ENCODE results near the gene ASPG. TPM values are rescaled to one million over a fixed set of nuclear protein-coding genes. Genes with fewer than 3 reads are reported as not detected.

ASPG gene
- total RNA-seq, 2 experiments from 2014 or later, result not detected

DNA sequence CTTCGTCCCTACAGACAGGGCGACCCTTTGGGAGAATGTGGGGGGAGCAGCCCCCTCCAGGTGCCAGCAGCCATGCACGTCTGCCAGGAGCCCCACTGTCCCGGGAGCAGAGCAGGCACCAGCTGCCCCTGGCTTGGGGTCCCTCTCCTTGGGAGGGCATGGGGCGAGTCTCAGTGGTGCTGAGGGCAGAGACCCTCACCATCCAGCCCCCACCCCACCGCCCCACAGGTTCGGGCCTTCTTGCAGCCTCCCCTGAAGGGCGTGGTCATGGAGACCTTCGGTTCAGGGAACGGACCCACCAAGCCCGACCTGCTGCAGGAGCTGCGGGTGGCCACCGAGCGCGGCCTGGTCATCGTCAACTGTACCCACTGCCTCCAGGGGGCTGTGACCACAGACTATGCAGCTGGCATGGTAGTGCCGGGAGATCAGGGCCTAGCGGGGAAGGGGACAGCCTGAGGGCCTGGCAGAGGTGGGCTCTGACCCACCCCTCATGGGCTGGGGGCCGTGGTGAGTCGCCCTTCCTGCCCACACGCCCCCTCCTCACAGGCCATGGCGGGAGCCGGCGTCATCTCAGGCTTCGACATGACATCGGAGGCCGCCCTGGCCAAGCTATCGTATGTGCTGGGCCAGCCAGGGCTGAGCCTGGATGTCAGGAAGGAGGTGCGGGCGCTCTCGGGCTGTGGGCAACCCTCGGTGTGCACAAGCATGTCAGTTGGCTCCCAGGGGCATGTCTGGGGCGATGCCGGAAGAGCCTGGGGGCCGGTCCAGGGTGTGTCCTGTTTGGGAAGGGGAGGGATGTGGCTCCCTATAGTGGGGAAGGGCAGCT is 18.8 kb downstream of the ASPG start:
- no peaks in the 10 kb centered on the region for H3K27me3 Mint-ChIP-seq (ENCODE audit: low read depth)
- POLR2A ChIA-PET, result no interaction called here
- H3K27ac Mint-ChIP-seq, result no peak overlapping the region
- CTCF ChIA-PET, result no interaction called here
- H3K4me3 Mint-ChIP-seq, result no peak overlapping the region
- H3K9me3 Mint-ChIP-seq (ENCODE audit: insufficient read depth), result no peaks in the 10 kb centered on the region
- no peaks in the 10 kb centered on the region for H3K4me1 Mint-ChIP-seq (ENCODE audit: low read depth)
- no peaks in the 10 kb centered on the region for H3K36me3 Mint-ChIP-seq (ENCODE audit: low read depth)
- ATAC-seq (no peak), DNase-seq (no peak)

DNA sequence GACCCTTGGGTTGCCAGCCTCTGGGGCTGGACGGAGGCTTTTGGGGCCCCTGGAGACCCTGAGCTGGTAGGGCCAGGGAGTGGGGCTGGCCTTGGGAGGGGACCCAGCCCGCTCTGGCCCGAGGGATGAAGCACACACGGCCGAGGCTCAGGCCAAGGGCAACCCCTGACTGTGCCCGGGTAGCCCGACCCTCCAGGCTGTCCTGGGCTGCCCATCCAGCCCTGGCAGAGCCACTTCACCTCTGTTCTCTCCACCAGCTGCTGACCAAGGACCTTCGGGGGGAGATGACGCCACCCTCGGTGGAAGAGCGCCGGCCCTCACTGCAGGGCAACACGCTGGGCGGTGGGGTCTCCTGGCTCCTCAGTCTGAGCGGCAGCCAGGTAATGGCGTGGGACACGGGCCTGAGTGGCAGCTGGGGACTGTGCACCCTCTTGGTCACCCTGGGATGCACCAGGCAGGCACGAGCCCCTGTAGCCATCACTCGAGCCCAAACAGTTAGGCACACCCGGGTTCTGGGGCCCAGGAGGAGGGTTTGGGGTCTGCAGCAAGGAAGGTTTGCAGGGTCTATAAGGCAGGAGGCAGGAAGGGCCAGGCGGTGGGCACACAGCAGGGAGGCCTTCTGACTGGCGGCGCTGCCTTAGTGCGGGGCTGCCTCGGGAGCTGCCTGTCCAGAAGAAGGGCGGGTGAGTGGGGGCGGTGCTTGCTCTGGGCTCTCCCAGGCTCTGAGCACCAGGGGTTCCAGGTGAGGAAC is 19.7 kb downstream of the ASPG start:
- POLR2A ChIA-PET, result no interaction called here
- ATAC-seq (no peak), DNase-seq (no peak)
- Mint-ChIP-seq H3K9me3 (ENCODE audit: insufficient read depth) (no peaks in the 10 kb centered on the region), H3K4me3 (no peak overlapping the region), H3K27ac (no peak overlapping the region), H3K4me1 (ENCODE audit: low read depth) (no peaks in the 10 kb centered on the region), H3K36me3 (ENCODE audit: low read depth) (no peaks in the 10 kb centered on the region), H3K27me3 (ENCODE audit: low read depth) (no peaks in the 10 kb centered on the region)
- CTCF ChIA-PET, result no interaction called here

DNA sequence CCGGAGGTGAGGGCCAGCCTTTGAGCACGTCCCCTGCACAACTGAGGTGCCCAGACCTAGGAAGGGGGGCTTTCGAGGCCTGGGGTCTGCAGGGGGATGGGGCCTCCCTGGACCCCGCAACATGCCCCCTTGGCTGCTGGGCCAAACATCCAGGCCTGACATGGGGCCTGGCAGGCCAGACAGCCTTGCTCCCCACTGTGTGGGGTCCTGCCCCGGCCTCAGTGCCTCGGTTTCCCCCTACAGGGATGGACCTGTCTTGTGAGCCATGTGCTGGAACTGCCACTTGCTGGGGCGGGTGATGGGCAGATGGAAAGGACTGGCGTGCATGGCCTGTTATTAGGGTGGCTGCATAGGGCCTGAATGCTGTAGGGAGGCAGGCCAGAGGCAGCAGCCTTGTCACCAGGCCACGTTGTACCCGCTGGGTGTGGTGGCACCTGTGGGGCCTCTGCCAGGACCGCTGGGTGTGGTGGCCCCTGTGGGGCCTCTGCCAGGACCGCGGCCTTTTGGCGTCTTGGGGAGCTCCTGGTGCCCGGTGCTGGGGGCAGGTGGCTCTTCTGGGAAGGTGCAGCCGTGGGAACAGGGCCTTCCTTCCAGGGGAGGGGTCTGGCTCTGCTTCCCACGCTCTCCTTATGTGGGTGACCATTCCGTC is 20.4 kb downstream of the ASPG start:
- no peak for ATAC-seq
- H3K4me3 Mint-ChIP-seq, result no peak overlapping the region
- H3K36me3 Mint-ChIP-seq (ENCODE audit: low read depth), result no peaks in the 10 kb centered on the region
- no peak overlapping the region for H3K27ac Mint-ChIP-seq
- H3K27me3 Mint-ChIP-seq (ENCODE audit: low read depth), result no peaks in the 10 kb centered on the region
- no peaks in the 10 kb centered on the region for H3K4me1 Mint-ChIP-seq (ENCODE audit: low read depth)
- POLR2A ChIA-PET, result no interaction called here
- no peak for DNase-seq
- CTCF ChIA-PET, result no interaction called here
- no peaks in the 10 kb centered on the region for H3K9me3 Mint-ChIP-seq (ENCODE audit: insufficient read depth)

DNA sequence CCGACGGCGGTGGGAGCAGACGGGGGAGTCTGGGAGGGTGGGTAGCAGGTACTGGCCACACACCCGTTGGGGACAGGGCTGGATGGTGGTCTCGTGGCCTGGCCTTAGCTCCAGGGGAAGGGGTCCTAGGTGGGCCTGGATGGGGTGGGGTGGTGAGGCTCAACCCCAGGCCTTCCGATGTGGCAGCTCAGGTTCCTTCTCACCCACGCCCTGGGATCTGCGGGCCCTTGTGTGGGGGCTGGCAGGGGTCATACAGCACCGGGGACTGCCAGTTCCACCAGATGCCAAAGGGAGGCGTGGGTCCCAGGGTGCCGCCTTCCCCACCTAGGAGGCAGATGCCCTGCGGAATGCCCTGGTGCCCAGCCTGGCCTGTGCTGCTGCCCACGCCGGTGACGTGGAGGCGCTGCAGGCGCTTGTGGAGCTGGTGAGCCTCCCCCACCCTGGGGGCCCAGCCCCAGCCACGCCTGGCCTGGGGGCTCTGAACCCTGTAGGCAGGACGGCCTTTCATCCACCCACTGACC is 21.0 kb downstream of the ASPG start:
- no peak for ATAC-seq
- no peaks in the 10 kb centered on the region for H3K36me3 Mint-ChIP-seq (ENCODE audit: low read depth)
- ChIA-PET POLR2A (no interaction called here), CTCF (no interaction called here)
- no peak for DNase-seq
- no peaks in the 10 kb centered on the region for H3K9me3 Mint-ChIP-seq (ENCODE audit: insufficient read depth)
- H3K27ac Mint-ChIP-seq, result no peak overlapping the region
- no peak overlapping the region for H3K4me3 Mint-ChIP-seq
- no peaks in the 10 kb centered on the region for H3K27me3 Mint-ChIP-seq (ENCODE audit: low read depth)
- no peaks in the 10 kb centered on the region for H3K4me1 Mint-ChIP-seq (ENCODE audit: low read depth)

DNA sequence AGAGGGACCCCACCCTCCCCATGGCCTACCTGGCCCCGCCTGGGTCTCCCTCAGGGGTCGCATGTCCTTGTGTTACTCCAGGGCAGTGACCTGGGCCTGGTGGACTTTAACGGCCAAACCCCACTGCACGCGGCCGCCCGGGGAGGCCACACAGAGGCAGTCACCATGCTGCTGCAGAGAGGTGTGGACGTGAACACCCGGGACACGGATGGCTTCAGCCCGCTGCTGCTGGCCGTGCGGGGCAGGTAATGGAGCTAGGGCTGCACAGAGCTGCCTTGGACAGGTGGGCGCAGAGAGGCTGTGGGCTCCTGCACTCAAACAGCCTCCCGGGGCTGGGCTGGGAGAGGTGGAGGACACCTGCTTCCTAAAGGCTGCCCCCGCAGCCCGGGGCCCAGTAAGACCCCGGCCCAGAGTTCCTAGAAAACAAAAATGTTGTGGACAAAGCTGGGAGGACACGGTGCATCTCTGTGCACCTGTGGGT is 21.6 kb downstream of the ASPG start:
- CTCF ChIA-PET, result no interaction called here

DNA sequence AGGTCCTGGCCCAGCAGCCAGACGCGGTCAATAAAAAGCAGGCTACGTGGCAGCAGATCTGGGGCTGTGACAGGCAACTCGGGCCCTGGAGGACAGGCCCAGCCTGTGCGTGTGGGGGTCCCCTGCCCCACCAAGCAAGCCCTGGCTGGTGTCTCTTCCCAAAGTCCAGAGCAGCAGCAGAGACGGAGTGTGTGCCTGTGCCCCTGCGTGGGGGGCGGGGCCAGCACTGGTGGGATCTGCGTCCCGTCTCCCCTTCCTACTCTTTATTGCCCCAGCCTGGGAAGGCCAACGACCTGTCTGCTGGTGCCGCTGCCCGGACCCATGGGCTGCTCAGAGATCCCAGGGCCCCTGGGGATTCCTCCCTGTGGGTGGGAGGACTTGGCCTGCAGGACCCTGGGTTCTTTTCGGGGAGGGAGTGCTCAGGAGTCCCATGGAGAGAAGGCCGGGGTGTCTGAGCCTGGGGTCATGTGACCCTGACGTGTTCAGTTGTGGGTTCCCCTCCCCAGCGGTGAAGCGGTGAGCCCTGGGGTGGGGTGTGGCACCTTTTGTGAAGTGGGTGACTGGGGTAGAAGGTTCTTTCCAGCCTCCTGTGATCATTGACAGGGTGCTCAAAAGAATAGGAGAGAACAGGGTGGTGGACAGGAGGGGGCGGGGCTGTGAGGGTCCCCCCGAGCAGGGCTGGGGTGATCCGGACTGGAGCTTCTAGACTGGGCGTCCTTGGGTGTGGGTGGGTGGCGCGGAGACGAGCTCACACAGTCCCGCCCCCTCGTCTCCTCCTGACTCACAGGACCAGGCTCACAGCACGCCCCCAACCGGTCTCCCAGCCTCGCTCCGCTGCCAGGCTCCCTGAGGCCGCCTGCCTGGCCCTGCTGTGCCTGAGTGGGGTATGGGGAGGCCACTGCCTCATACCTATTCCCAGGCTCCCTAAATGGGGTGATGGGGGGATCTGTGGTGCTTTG is 22.4 kb downstream of the ASPG start:
- POLR2A ChIA-PET, result no interaction called here
- ATAC-seq (no peak), DNase-seq (no peak)
- Mint-ChIP-seq H3K27ac (no peak overlapping the region), H3K9me3 (ENCODE audit: insufficient read depth) (no peaks in the 10 kb centered on the region), H3K4me1 (ENCODE audit: low read depth) (no peaks in the 10 kb centered on the region), H3K27me3 (ENCODE audit: low read depth) (no peaks in the 10 kb centered on the region), H3K4me3 (no peak overlapping the region), H3K36me3 (ENCODE audit: low read depth) (no peaks in the 10 kb centered on the region)
- CTCF ChIA-PET, result no interaction called here

More for the DNA sequence above, 21.6 kb downstream of the ASPG start:
- ATAC-seq (no peak), DNase-seq (no peak)
- no peaks in the 10 kb centered on the region for H3K4me1 Mint-ChIP-seq (ENCODE audit: low read depth)
- H3K27me3 Mint-ChIP-seq (ENCODE audit: low read depth), result no peaks in the 10 kb centered on the region
- POLR2A ChIA-PET, result no interaction called here
- no peak overlapping the region for H3K4me3 Mint-ChIP-seq
- no peak overlapping the region for H3K27ac Mint-ChIP-seq
- H3K9me3 Mint-ChIP-seq (ENCODE audit: insufficient read depth), result no peaks in the 10 kb centered on the region
- H3K36me3 Mint-ChIP-seq (ENCODE audit: low read depth), result no peaks in the 10 kb centered on the region

DNA sequence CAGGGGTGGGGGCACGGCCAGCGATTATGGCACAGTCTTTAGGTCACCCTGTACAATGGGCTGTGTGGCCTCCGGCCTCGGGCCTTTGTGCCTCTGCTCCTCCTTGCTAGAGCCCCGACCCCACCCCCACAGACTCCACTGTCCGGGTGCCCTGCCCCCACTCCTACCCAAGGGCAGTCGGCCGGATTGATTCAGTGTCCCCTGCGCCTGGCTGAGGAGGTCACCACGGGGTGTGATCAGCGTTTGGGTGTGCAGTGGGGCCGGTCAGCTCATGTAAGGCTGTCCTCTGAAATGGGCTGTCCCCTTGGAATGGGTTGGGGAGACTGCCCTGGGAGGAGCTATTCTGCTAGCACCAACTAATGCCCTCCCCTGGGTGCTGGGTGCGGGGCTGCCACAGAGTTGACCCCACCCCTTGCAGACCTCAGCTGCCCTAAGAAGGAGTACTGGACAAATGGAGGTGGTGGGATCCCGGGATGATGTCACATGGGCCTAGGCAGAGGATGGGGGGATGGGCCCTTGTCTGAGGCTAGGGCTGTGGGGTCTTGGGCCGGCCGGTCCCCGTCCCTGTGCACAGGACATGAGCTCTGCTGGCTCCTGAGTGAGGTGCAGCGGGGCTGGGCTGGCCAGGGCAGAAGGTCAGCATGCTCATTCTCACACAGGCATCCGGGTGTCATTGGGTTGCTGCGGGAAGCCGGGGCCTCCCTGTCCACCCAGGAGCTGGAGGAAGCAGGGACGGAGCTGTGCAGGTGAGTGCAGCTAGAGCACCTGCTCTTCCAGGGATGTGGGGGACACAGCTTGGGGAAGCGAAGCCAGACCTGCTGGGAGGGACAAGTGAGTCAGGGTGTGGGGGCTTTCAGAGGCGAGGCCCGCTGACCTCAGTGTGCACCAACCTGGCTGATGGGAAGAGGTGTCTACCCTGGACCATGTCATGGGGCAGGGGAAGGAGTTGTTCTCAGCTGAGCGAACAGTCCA is 23.4 kb downstream of the ASPG start:
- Mint-ChIP-seq H3K36me3 (ENCODE audit: low read depth) (no peaks in the 10 kb centered on the region), H3K9me3 (ENCODE audit: insufficient read depth) (no peaks in the 10 kb centered on the region), H3K27me3 (ENCODE audit: low read depth) (no peaks in the 10 kb centered on the region), H3K27ac (no peak overlapping the region), H3K4me1 (ENCODE audit: low read depth) (no peaks in the 10 kb centered on the region), H3K4me3 (no peak overlapping the region)
- DNase-seq (no peak), ATAC-seq (no peak)
- POLR2A ChIA-PET, result interaction anchor here (0.5 kb wide), 1 partner anchor 206 kb away, joined by 3 read pairs; no protein-coding TSS in a partner anchor
- CTCF ChIA-PET, result interaction anchor here (0.5 to 1.5 kb wide), 2 partner anchors 15 to 31 kb away, joined by 3 read pairs; no protein-coding TSS in a partner anchor

DNA sequence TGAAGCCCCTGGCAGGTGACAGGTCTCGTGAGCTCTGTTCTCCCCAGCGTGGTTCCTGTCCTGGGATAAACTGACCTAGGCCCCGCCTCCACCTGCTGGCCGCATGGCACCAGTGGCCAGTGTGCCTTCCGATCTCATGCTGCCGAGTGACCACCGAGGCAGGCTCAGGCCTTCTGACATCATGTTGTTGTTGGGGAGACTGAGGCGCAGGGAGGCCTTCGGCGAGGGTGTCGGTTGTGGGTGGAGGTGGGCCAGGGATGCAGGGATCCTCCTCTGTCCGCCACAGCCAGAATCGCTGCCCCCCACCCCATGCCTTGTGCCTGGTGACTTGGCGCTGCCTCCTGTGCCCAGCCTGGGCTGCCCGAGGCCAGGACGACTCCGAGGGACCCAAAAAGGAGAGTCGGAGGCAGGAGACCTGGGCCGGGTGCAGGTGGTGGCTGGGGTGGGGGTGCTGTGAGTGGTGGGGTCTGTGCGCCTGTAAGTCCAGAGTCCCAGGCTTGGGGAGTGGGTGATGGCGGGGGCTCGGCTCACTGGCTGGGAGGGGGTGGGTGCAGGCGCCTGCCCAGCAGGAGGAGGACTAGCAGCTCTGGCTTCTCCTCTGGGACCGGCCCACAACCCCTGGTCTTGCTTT is 24.3 kb downstream of the ASPG start:
- DNase-seq, result no peak
- Mint-ChIP-seq H3K27me3 (ENCODE audit: low read depth) (no peaks in the 10 kb centered on the region), H3K27ac (no peak overlapping the region), H3K4me1 (ENCODE audit: low read depth) (no peaks in the 10 kb centered on the region), H3K4me3 (no peak overlapping the region), H3K9me3 (ENCODE audit: insufficient read depth) (no peaks in the 10 kb centered on the region), H3K36me3 (ENCODE audit: low read depth) (no peaks in the 10 kb centered on the region)
- no peak for ATAC-seq
- ChIA-PET CTCF (interaction anchor here (0.5 to 1.5 kb wide), 2 partner anchors 16 to 32 kb away, joined by 3 read pairs; no protein-coding TSS in a partner anchor), POLR2A (interaction anchor here (0.5 kb wide), 1 partner anchor 205 kb away, joined by 3 read pairs; no protein-coding TSS in a partner anchor)

DNA sequence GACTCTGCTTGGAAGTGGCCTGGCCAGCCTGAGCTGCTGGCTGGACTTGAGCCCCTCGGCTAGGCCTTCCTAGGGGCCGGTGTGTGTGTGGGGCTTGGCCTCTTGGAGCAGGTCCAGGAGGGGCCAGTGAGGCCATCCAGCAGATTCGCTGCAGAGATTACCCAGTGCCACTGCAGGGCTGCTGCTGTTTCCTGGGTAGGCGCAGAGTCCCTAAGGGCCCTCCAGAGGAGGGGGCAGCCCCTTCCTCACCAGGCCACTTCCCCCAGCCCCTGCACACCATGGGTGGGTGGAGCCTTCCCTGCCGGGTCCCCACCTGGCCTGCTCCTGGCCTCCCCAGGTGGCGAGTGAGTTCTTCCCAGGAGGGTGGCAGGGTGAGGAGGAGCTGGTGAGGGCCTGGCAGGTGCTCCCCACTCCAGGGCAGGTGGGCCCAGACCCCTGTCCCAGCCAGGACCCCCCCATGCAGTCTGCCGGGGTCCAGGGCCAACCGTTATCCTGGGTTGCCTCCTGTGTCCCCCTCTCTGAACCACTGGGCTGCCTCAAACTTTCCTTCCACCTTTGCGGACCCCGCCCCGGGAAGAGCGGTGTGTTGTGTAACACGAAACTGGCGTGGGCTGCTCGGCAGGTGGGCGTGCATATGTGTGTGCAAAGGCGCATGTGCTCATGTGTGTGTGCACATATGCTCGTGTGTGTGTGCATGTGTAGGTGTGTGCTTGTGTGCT is 25.1 kb downstream of the ASPG start:
- CTCF ChIA-PET, result no interaction called here
- no peak for DNase-seq

More for the DNA sequence above, 25.1 kb downstream of the ASPG start:
- H3K27ac Mint-ChIP-seq, result no peak overlapping the region
- no peaks in the 10 kb centered on the region for H3K36me3 Mint-ChIP-seq (ENCODE audit: low read depth)
- H3K4me1 Mint-ChIP-seq (ENCODE audit: low read depth), result no peaks in the 10 kb centered on the region
- no peak overlapping the region for H3K4me3 Mint-ChIP-seq
- no peaks in the 10 kb centered on the region for H3K9me3 Mint-ChIP-seq (ENCODE audit: insufficient read depth)
- peaks cover 5% of the 10 kb centered on the region for H3K27me3 Mint-ChIP-seq (ENCODE audit: low read depth)
- ATAC-seq, result no peak
- POLR2A ChIA-PET, result no interaction called here

Data from activated CD8-positive, alpha-beta T cell treated with anti-CD3 and anti-CD28 coated beads, Interleukin-2, amount 10 ng/mL, durations not matched to agents 7 days and 5 days (primary cell).